ENCODE results near the gene FGGY.
A peak's percentile ranks its signal among the peaks of the same experiment; 100 is the strongest.
"Not testable (repeated sequence)": the region's sequence is repeated elsewhere in the genome, so short reads cannot be mapped to it uniquely, and the experiment has no call there.

The FGGY gene, protein sequence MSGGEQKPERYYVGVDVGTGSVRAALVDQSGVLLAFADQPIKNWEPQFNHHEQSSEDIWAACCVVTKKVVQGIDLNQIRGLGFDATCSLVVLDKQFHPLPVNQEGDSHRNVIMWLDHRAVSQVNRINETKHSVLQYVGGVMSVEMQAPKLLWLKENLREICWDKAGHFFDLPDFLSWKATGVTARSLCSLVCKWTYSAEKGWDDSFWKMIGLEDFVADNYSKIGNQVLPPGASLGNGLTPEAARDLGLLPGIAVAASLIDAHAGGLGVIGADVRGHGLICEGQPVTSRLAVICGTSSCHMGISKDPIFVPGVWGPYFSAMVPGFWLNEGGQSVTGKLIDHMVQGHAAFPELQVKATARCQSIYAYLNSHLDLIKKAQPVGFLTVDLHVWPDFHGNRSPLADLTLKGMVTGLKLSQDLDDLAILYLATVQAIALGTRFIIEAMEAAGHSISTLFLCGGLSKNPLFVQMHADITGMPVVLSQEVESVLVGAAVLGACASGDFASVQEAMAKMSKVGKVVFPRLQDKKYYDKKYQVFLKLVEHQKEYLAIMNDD

DNA sequence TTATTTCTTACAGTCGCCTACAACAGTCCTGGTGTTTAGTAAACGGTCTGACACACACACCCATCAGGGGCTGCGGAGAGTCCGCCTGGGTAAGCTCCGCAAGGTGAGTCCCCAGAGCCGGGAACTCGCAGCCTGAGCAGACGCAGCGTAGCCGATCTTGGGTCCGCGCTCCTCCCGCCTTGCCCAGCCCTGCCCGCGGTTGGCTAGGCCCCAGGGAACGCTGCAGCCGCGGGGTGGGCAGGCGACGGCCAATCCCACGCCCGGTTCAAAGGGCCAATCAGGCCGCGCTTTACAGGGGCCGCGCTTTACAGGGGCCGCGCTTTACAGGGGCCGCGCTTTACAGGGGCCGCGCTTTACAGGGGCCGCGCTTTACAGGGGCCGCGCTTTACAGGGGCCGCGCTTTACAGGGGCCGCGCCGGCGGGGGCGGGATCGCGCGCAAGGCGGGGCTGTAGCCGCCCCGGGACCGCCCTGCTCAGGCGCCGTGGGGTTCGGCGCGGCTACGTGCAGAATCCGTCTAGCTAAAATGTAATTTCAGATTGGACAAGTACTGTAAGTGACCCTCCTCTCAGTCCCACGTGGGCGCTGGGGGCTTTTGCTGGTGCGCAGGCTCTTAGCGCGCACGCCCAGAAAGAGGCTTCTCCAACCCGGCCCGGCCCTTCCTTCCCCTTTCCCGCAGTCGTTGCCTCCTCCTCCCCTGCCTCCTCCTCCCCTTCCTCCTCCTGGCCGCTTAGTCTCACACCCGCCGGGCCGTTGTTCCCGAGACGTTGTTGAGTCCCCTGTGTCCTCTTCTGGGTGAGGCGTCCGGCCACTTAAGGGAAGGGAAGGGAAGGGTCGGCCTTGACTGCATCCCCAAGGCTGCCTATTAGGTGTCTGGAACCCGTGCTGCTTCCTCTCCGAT, at the start of gene FGGY:
Gene FGGY, plus strand, starts transcription at position 737 of the 899 bp plus-strand sequence. CDS start 24,456 bp downstream, outside the sequence.
- H3K4me1 ChIP-seq (ENCODE audit: control insufficient read depth, insufficient read depth, low read length) = peaks cover 19% of the 10 kb centered on the region
- no peaks in the 10 kb centered on the region for H3K36me3 ChIP-seq (ENCODE audit: control insufficient read depth, insufficient read depth, low read length)
- H3K9ac ChIP-seq (ENCODE audit: low read length) = peak within 1 kb of the TSS; percentile 94
- H3K9me3 ChIP-seq (ENCODE audit: control insufficient read depth, low read length) = no peaks in the 10 kb centered on the region
- H3K4me3 ChIP-seq (ENCODE audit: low read length) = peak within 1 kb of the TSS; percentile 86
- no peaks in the 10 kb centered on the region for H3K27me3 ChIP-seq (ENCODE audit: control insufficient read depth, insufficient read depth, low read length)

DNA sequence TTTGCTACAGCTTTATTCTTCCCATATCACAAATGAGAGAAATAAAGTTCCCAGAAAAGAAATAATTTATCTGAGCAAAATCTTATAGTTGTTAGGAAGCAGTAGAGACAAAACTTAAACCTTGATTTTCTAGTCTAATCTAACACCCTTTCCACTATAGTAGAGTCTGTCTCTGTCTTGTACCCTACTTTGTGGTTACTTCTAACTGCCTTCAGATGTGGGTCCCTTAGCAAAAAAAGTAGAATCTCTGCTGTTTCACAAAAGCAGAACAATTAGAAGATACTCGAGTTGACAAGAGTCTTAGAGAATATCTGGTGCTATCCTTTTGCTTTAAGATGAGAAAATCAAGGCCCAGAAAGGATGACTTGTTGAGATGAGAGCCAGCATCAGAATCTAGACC, 48.1 kb upstream of the FGGY start:
- no peaks in the 10 kb centered on the region for H3K4me1 ChIP-seq (ENCODE audit: control insufficient read depth, insufficient read depth, low read length)
- H3K9me3 ChIP-seq (ENCODE audit: control insufficient read depth, low read length) = no peaks in the 10 kb centered on the region
- no peaks in the 10 kb centered on the region for H3K36me3 ChIP-seq (ENCODE audit: control insufficient read depth, insufficient read depth, low read length)
- H3K4me3 ChIP-seq (ENCODE audit: low read length) = no peak overlapping the region
- no peak overlapping the region for H3K9ac ChIP-seq (ENCODE audit: low read length)
- no peaks in the 10 kb centered on the region for H3K27me3 ChIP-seq (ENCODE audit: control insufficient read depth, insufficient read depth, low read length)

DNA sequence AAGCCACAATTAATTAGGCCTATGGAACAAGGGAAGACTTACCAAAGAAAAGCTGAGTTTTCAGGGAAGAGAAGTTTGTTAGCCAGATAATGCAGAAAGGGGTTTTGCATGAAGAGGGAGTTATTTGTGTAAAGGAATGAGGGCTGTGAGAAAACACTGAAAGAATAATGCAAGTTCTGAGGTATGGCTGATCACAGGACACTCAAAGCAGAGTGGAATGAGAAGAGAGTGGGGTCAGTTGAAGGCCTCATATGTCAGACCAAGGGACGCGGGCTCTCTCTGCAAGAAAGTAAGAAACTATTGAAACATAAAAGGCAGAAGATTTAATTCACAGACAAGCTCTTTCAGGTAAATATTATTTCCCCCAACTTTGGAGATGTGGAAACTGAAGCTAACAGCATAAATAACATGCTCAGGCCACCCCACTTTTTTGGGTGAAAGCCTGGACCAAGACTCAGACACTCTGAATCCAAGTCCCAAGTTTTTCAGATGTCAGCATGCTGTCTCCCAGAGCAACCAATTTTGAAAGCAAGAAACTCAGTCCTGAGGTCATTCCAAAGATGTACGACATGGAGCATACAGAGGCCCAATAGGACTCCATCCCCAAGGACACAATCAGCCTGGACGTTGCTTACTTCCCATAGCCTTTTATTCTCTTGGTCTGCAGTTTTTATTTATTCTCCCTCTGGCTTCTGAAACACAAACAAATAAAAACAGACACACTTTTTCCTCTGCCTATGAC, 47.3 kb upstream of the FGGY start:
- H3K9me3 ChIP-seq (ENCODE audit: control insufficient read depth, low read length) = no peaks in the 10 kb centered on the region
- no peak overlapping the region for H3K9ac ChIP-seq (ENCODE audit: low read length)
- H3K4me3 ChIP-seq (ENCODE audit: low read length) = no peak overlapping the region
- H3K36me3 ChIP-seq (ENCODE audit: control insufficient read depth, insufficient read depth, low read length) = no peaks in the 10 kb centered on the region
- no peaks in the 10 kb centered on the region for H3K27me3 ChIP-seq (ENCODE audit: control insufficient read depth, insufficient read depth, low read length)
- H3K4me1 ChIP-seq (ENCODE audit: control insufficient read depth, insufficient read depth, low read length) = no peaks in the 10 kb centered on the region

DNA sequence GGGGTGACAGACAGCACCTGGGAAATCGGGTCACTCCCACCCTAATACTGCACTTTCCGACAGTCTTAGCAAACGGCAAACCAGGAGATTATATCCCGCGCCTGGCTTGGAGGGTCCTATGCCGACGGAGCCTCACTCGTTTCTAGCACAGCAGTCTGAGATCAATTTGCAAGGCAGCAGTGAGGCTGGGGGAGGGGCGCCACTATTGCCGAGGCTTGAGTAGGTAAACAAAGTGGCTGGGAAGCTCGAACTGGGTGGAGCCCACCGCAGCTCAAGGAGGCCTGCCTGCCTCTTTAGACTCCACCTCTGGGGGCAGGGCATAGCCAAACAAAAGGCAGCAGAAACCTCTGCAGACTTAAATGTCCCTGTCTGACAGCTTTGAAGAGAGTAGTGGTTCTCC, 45.8 kb upstream of the FGGY start:
- H3K9ac ChIP-seq (ENCODE audit: low read length); H3K4me1 ChIP-seq (ENCODE audit: control insufficient read depth, insufficient read depth, low read length); H3K36me3 ChIP-seq (ENCODE audit: control insufficient read depth, insufficient read depth, low read length); H3K27me3 ChIP-seq (ENCODE audit: control insufficient read depth, insufficient read depth, low read length); H3K9me3 ChIP-seq (ENCODE audit: control insufficient read depth, low read length); H3K4me3 ChIP-seq (ENCODE audit: low read length): not testable (repeated sequence)

DNA sequence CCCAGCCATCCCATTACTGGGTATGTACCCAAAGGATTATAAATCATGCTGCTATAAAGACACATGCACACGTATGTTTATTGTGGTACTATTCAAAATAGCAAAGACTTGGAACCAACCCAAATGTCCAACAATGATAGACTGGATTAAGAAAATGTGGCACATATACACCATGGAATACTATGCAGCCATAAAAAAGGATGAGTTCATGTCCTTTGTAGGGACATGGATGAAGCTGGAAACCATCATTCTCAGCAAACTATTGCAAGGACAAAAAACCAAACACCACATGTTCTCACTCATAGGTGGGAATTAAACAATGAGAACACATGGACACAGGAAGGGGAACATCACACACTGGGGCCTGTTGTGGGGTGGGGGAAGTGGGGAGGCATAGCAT, 40.5 kb upstream of the FGGY start:
- not testable (repeated sequence) for H3K27me3 ChIP-seq (ENCODE audit: control insufficient read depth, insufficient read depth, low read length); H3K4me3 ChIP-seq (ENCODE audit: low read length); H3K36me3 ChIP-seq (ENCODE audit: control insufficient read depth, insufficient read depth, low read length); H3K9ac ChIP-seq (ENCODE audit: low read length); H3K9me3 ChIP-seq (ENCODE audit: control insufficient read depth, low read length); H3K4me1 ChIP-seq (ENCODE audit: control insufficient read depth, insufficient read depth, low read length)

DNA sequence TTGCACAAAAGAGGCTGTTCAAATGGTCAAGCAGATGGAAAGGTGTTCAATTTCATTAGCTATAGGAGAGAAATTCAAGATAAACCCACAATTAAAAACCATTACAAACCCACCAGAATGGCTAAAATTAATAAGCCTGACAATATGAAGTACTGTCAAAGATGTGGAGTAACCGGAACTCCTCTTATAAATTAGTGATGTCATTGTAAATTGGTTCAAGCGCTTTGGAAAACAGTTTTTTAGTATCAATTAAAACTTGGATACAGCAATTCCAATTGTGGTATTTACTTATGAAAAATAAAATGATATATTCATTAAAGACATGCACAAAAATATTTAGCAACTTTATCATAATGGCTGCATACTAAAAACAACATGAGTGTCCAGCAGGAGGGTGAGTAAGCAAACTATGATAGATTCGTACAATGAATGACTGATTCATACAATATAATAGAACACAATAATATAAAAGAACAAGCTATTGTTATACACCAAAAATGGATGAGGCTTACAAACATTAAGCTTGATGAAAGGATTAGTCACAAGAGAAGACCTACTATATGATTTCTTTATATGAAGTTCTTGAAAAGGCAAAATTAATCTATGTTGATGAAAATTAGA, 38.4 kb upstream of the FGGY start:
- Histone ChIP-seq H3K4me1 (ENCODE audit: control insufficient read depth, insufficient read depth, low read length) (no peaks in the 10 kb centered on the region), H3K36me3 (ENCODE audit: control insufficient read depth, insufficient read depth, low read length) (no peaks in the 10 kb centered on the region), H3K4me3 (ENCODE audit: low read length) (no peak overlapping the region), H3K9ac (ENCODE audit: low read length) (no peak overlapping the region), H3K27me3 (ENCODE audit: control insufficient read depth, insufficient read depth, low read length) (no peaks in the 10 kb centered on the region), H3K9me3 (ENCODE audit: control insufficient read depth, low read length) (no peaks in the 10 kb centered on the region)

DNA sequence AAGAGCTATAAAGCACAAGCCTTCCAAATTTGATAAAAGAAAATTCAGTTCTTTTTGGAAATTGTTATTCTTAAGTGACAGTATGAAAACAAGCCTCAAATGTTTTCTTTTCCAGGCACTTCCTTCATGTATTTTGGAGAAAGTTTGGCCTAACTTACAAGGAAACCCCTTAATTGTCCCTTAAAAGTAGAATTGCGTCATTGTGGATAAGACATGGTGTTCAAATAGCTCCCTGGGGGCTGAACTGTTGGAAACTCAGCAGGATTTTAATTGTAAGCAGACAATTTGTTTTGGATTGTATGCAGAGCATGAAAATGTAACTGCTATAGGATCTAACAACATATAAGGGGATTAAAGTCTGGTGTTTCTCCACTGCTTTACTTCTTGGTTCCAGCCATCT, 35.4 kb upstream of the FGGY start:
- H3K4me1 ChIP-seq (ENCODE audit: control insufficient read depth, insufficient read depth, low read length) = no peaks in the 10 kb centered on the region
- H3K36me3 ChIP-seq (ENCODE audit: control insufficient read depth, insufficient read depth, low read length) = no peaks in the 10 kb centered on the region
- H3K9ac ChIP-seq (ENCODE audit: low read length) = no peak overlapping the region
- H3K9me3 ChIP-seq (ENCODE audit: control insufficient read depth, low read length) = no peaks in the 10 kb centered on the region
- no peaks in the 10 kb centered on the region for H3K27me3 ChIP-seq (ENCODE audit: control insufficient read depth, insufficient read depth, low read length)
- no peak overlapping the region for H3K4me3 ChIP-seq (ENCODE audit: low read length)

DNA sequence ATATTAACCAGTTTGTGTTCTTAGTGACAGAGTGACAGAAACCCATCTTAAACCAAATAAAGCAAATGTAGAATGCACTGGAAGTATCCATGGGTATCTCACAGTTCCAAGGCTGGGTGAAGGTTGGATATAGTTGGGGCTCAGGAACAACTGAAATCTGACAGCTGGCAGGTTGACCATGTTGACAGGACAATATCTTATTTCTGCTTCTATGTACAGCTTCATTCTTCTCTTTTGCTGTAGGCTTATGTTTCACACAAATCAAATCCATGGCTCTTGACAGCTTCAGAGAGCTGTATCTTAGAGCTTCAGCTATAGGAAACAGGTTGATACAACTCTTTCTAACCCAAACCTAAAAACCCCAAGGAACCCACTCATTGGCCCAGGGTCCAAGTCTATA, 34.3 kb upstream of the FGGY start:
- Histone ChIP-seq H3K9ac (ENCODE audit: low read length) (no peak overlapping the region), H3K9me3 (ENCODE audit: control insufficient read depth, low read length) (no peaks in the 10 kb centered on the region), H3K4me3 (ENCODE audit: low read length) (no peak overlapping the region), H3K4me1 (ENCODE audit: control insufficient read depth, insufficient read depth, low read length) (no peaks in the 10 kb centered on the region), H3K27me3 (ENCODE audit: control insufficient read depth, insufficient read depth, low read length) (no peaks in the 10 kb centered on the region), H3K36me3 (ENCODE audit: control insufficient read depth, insufficient read depth, low read length) (no peaks in the 10 kb centered on the region)

DNA sequence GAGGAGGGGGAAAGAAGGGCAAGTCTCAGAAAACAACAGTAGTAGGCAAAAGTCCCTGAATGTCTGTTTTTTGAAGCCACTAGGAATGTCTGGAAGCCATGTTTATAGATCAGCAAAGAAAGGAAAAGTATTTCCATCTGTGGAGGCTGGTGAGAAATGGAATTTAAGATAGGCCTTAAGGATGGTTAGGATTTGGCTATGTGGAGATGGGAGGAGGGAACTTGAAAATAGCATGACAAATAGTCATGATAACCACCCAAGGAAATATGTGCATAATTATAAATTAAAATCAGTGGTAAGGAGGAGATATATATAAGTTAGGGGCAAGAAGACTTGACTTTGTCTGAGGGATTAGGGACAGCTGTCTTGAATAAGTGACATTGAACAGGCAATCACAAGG, 33.8 kb upstream of the FGGY start:
- H3K9ac ChIP-seq (ENCODE audit: low read length) = no peak overlapping the region
- no peaks in the 10 kb centered on the region for H3K4me1 ChIP-seq (ENCODE audit: control insufficient read depth, insufficient read depth, low read length)
- H3K9me3 ChIP-seq (ENCODE audit: control insufficient read depth, low read length) = no peaks in the 10 kb centered on the region
- no peaks in the 10 kb centered on the region for H3K27me3 ChIP-seq (ENCODE audit: control insufficient read depth, insufficient read depth, low read length)
- no peaks in the 10 kb centered on the region for H3K36me3 ChIP-seq (ENCODE audit: control insufficient read depth, insufficient read depth, low read length)
- H3K4me3 ChIP-seq (ENCODE audit: low read length) = no peak overlapping the region

DNA sequence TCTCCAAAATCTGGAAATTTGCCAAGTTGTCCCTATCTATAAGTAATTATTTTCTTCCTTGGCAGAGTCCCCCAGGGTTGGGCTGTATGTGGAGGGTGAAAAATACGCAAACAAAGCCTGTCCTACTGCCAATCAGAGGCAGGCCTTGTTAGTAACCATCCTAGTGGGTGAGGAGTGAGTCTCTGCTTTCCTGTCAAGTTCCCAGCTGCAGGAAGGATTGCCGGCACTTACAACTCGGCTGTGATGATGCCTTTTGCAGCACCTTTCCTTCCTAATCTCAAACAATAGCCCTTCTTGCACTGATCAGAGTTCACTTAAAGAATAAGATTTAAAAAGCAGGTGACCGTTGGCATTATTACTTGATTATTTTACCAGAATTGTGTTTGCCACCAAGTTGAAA, 31.3 kb upstream of the FGGY start:
- no peaks in the 10 kb centered on the region for H3K27me3 ChIP-seq (ENCODE audit: control insufficient read depth, insufficient read depth, low read length)
- H3K36me3 ChIP-seq (ENCODE audit: control insufficient read depth, insufficient read depth, low read length) = no peaks in the 10 kb centered on the region
- no peak overlapping the region for H3K9ac ChIP-seq (ENCODE audit: low read length)
- no peak overlapping the region for H3K4me3 ChIP-seq (ENCODE audit: low read length)
- H3K4me1 ChIP-seq (ENCODE audit: control insufficient read depth, insufficient read depth, low read length) = no peaks in the 10 kb centered on the region
- no peaks in the 10 kb centered on the region for H3K9me3 ChIP-seq (ENCODE audit: control insufficient read depth, low read length)

DNA sequence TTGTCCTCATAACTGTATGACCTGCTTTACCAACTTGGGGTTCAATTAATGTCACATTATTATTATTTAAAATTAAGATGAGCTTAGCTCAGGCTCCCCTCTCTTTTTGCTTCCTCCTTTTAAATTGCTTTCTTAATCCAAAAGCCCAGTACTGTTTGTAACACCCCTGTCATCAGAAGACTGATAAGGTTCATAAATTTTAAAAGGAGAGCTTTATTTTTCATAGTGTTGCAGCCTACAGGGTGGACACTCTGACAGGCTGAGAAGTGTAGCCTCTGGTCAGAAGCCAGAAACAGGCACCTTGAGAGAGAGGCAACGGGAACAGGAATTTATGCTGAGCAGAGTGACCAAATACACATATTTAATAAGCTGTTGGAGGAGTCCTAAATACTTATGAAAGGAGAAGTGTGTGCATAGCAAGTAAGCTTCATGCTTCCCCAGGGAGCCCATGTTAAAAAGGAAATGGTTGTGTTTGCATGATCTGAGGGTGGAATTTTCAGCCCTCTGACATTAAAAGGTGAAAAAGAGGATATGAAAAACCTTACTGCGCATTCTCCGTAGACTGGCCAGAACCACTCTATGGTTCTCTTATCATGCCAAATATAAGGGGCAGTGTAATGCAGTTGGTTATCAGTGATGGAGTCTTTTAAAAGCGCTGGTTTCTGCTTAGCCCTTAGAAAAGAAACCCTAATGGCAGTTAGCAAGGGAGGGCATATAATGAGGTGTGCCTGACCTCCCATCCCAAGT, 30.5 kb upstream of the FGGY start:
- H3K4me3 ChIP-seq (ENCODE audit: low read length) = no peak overlapping the region
- no peak overlapping the region for H3K9ac ChIP-seq (ENCODE audit: low read length)
- H3K36me3 ChIP-seq (ENCODE audit: control insufficient read depth, insufficient read depth, low read length) = no peaks in the 10 kb centered on the region
- H3K9me3 ChIP-seq (ENCODE audit: control insufficient read depth, low read length) = no peaks in the 10 kb centered on the region
- no peaks in the 10 kb centered on the region for H3K27me3 ChIP-seq (ENCODE audit: control insufficient read depth, insufficient read depth, low read length)
- H3K4me1 ChIP-seq (ENCODE audit: control insufficient read depth, insufficient read depth, low read length) = no peaks in the 10 kb centered on the region

Measured in mucosa of stomach (tissue), 1 donor.